GM18909 (cell line): ENCODE measurements around the gene LRRC8A.

Experiments
- ATAC-seq: cut with Tn5 transposase; IDR thresholded peaks from one replicate; pipeline ENCODE4 v1.9.1; 2021; ENCODE audit warnings: mild to moderate bottlenecking; ENCODE audit not compliant: unreplicated experiment, poor library complexity

LRRC8A gene

GRCh38 chr9:128898845-128899565 is 17.1 kb downstream of the LRRC8A start:
- ATAC-seq, result no peak

- no peak for ATAC-seq
These were observed 17.8 kb downstream of the LRRC8A start for GRCh38 chr9:128899566-128900322.

GRCh38 chr9:128901379-128901778 is 19.4 kb downstream of the LRRC8A start:
- ATAC-seq, result no peak

GRCh38 chr9:128901822-128902221 is 19.9 kb downstream of the LRRC8A start:
- no peak for ATAC-seq

GRCh38 chr9:128902351-128903078 is 20.6 kb downstream of the LRRC8A start:
- peak; percentile 80 for ATAC-seq

- no peak for ATAC-seq
These were observed 21.1 kb downstream of the LRRC8A start for GRCh38 chr9:128903079-128903461.

GRCh38 chr9:128903871-128904620 is 22.1 kb downstream of the LRRC8A start:
- no peak for ATAC-seq

GRCh38 chr9:128905964-128906363 is 24.0 kb downstream of the LRRC8A start:
- no peak for ATAC-seq

GRCh38 chr9:128906741-128907140 is 24.8 kb downstream of the LRRC8A start:
- ATAC-seq, result no peak

- ATAC-seq, result no peak
These were observed 26.4 kb downstream of the LRRC8A start for GRCh38 chr9:128908372-128908771.

- ATAC-seq, result no peak
These were observed 27.9 kb downstream of the LRRC8A start for GRCh38 chr9:128909859-128910258.

GRCh38 chr9:128910906-128911305 is 29.0 kb downstream of the LRRC8A start:
- ATAC-seq, result no peak

- ATAC-seq, result no peak
These were observed 29.6 kb downstream of the LRRC8A start for GRCh38 chr9:128911529-128912035.

GRCh38 chr9:128912270-128912853 is 30.4 kb downstream of the LRRC8A start:
- no peak for ATAC-seq

GRCh38 chr9:128913048-128913900 is 31.3 kb downstream of the LRRC8A start:
- no peak for ATAC-seq

- no peak for ATAC-seq
These were observed 32.3 kb downstream of the LRRC8A start for GRCh38 chr9:128913995-128914772.

GRCh38 chr9:128916204-128916603 is 34.3 kb downstream of the LRRC8A start:
- ATAC-seq, result no peak

- no peak for ATAC-seq
These were observed 34.8 kb downstream of the LRRC8A start for GRCh38 chr9:128916745-128917144.
